ENCODE results near the gene WNT11.

The WNT11 gene

DNA sequence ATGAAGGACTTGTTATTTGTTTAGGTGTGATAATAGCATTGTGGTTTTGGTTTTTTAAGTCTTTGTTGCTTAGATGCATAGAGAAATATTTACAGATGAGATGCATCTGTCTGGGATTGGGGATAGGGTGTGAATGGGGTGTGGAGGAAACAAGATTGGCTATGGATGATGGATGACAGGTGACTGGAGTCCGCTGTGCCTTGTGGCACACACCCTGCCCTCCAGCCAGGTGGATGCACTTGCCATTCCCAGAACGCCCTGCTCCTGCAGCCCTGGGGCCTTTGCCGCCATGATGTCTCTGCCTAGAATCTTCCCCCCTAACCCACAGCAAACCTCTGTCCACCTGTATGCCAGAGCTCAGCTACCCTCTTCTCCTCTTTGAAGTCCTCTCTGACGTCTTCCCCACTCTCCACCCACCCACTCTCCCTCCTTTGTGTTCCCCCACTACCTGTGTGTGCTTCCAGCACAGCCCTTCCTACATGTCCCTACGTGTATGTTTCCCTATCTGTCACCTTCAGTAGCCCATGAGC is 54.7 kb downstream of the WNT11 start:
- DNase-seq = no peak

DNA sequence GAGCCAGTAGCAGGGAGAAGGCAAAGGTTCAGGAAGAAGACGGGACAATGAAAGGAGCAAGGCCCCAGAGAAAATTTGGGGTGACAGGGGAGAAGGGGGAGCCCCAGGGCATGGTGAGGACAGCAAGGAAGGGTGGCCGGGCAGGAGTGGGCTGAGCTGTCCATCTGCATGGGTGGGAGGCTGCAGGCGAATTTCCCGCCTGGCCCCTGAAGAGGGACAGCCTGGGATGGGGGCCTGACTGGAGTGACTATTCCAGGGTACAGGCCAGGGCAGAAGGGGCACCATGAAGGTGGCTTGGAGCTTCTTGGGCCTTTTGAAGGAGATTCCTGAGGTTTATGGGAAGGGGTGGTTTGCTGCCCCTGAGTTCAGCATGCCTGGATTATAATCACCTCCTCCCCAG is 56.2 kb downstream of the WNT11 start:
- DNase-seq = no peak

DNA sequence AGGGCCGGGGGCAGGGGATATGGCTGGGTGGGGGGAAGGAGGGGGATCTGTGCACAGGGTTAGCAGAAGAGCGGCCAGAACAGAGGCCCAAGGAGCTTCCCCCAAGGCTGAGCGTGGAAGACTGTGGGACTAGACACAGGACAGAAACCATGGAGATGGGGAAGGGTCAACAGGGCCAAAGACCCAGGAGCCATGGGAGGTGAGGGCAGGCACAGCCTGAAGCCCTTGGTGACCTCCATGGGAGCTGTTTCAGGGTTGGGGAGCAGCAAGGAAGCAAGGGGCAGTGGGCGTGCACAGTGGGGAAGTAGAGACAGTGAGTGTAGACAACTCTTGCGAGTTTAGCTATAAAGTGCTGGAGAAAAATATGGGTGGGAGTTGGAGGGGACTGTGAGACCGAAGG is 56.6 kb downstream of the WNT11 start:
- no peak for DNase-seq

DNA sequence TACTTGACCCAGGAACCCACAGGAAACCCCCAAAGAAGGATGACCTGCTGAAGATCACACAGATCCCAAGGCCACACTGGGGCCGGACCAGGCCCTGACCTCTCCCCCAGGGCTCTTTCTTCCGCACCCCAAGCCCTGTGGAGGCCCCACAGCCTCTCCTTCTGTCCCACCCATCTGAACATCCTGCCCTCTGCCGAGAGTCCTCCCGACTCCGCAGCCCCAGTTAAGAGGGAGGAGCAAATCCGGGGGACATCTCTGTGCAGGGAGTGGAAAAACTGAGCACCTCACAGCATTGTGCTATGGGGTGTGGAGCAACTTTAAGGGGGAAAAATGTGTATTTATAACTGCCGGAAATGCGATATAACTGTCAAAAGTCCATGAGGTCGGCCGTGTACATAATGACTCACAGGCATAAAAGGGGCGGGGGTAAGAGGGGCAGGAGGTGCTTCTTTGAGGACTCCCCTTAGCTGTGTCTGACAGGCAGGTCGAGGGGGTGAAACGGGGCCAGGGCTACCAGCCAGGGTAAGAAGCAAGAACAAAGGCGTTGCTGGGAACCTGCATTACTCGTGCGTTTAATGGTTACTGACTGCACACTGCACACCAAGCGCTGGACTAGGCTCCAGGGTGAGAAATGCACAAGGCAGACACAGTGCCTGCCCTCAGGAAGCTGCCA is 57.2 kb downstream of the WNT11 start:
- no peak for DNase-seq

DNA sequence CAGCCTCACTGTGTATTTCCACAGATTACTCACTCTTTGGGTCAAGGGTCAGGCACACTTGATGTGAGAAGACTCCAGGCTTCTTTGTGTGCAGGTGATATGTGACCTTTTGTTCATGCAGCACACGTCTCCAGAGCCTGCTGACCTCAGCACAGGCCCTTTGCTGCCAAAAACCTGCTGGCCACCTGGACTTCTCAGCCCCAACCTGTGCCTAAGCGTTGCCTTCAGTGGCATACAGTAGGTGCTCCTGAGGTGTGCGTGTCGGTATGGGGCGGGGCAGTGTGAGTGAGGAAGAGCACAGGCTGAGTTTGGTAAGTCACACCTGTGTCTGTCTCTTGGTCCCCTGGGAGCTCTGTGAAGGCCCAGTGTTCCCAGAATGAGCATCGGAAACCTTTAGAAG is 58.1 kb downstream of the WNT11 start:
- no peak for DNase-seq

DNA sequence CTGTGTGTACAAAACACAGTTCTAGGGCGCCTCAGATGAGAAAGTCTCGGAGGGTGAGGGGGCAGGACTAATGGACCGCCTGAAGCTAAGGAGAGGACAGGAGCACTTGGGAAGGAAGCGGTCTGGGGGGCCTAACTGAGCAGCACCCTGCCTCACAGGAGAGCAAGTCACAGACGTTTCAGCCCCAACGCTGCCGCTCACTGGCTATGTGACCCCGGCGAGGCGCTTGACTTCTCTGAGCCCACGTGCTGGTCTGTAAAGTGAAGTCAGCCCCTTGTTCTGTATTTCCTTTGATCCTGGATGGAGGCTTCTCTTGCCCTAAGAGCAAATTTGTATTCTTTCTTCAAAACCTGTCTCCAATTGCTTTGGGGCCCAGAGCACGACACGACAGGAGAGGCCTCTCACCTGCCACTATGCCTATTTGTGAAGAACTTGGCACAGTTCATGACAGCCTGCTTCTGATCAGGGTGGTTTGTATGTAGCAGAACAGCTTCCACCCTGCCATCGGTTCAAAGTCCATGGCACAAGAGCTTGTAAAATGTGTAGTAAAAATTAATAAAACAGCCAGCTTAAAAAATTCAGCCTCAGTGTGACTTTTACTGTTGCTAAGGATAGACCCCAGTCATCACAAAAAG is 59.1 kb downstream of the WNT11 start:
- no peak for DNase-seq

DNA sequence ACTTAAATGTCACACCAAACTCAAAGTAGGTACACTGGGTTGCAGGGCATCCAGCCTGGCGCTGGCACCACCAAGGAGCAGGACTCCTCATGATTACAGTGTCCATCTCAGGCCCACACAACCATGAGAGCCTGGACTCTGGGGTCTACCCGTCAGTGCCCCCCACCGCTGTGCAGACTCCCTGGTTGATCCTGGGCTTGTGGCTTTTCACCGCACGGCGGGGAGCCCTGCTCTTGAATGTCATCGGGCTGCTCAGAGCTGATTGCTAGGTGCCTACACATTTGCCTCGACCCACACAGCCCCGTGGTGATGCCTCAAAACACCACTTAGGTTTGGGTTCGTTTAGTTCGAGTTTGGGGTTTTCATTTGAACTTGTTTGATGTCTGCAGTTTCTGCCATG is 63.0 kb downstream of the WNT11 start:
- DNase-seq = no peak

DNA sequence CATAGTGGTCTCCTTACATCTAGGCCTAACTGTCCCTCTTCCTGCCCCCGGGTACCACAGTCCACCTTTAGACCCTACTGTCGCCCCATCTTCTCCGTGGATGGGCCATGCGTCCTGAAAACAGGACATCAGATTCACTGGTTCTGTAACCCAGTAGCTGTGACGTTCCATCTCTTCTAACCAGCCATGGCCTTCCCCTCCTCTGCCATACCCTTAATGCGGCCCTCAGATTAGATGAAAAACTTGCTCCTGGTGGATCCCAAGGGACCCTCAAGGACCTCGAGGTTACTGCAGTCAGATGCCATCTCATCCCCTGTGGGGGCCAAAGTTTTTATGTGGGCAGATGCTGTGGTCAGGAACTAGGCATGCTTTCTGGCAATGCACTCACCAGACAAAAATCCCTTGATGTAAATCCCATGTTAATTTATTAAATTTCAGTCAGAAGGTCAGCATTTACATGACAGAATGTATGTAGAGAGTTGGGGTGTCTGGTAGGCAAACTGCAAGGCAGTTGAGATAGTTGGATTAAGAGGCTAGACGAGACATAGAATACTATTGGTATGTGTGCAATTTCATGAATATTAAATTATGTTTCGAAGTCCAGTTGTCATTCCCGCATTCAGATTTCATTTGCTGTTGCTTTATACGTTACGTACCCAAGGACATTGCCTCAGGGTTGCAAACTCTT is 64.3 kb downstream of the WNT11 start:
- no peak for DNase-seq

DNA sequence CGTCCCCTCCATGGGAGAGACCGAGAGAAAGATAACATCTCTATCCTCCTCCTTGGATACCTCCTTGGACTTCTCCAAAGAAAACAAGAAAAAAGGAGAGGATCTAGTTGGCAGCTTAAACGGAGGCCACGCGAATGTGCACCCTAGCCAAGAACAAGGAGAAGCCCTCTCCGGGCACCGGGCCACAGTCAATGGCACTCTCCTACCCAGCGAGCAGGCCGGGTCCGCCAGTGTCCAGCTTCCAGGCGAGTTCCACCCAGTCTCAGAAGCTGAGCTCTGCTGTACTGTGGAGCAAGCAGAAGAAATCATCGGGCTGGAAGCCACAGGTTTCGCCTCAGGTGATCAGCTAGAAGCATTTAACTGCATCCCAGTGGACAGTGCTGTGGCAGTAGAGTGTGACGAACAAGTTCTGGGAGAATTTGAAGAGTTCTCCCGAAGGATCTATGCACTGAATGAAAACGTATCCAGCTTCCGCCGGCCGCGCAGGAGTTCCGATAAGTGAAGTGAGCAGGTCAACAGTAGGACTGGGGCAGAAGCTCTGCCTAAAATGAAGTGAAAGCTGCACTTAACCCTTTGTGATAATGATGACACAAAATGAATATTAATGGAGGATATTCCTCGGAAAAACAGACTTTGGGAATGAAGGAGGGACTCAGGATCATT is 65.3 kb downstream of the WNT11 start:
- DNase-seq = no peak

DNA sequence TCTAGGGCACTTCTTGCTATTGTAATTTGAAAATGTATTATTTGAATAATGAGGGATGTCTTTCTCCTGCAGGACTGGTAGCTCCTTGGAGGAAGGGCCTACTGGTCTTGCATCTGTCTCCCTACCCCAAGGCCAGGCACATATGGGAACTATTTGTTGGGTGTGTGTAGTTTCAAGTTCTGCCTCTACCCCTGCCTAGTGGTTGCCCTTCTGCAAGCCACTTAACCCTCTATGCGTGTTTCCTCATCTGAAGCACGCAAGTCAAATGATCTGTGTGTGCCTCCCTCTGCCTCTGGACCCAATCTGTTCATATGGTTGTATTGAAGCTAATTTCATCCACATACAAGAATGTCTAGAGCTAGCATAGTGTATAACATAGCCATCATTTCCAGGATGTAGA is 67.0 kb downstream of the WNT11 start:
- DNase-seq = no peak

All from Kasumi-1 (cell line).